ENCODE results near the gene RASAL2.

Gene RASAL2

GRCh38 chr1:178512566-178513277 is 418.8 kb downstream of the RASAL2 start, which contains the start of gene TEX35:
TSS of gene TEX35 (plus strand) at chr1:178513109. CDS start at chr1:178513189, 80 bp downstream.
- DNase-seq (ENCODE audit: low spot score): no peak

GRCh38 chr1:178513278-178513983 is 419.5 kb downstream of the RASAL2 start:
- no peak for DNase-seq (ENCODE audit: low spot score)

- no peak for DNase-seq (ENCODE audit: low spot score)
Observed at GRCh38 chr1:178516110-178516509, 422.2 kb downstream of the RASAL2 start.

GRCh38 chr1:178518894-178519293 is 425.0 kb downstream of the RASAL2 start:
- no peak for DNase-seq (ENCODE audit: low spot score)

GRCh38 chr1:178520803-178521202 is 426.9 kb downstream of the RASAL2 start:
- DNase-seq (ENCODE audit: low spot score): no peak

- DNase-seq (ENCODE audit: low spot score): no peak
Observed at GRCh38 chr1:178521241-178521640, 427.3 kb downstream of the RASAL2 start.

GRCh38 chr1:178527117-178527516 is 433.2 kb downstream of the RASAL2 start:
- DNase-seq (ENCODE audit: low spot score): no peak

- no peak for DNase-seq (ENCODE audit: low spot score)
Observed at GRCh38 chr1:178528228-178528952, 434.5 kb downstream of the RASAL2 start.

GRCh38 chr1:178528953-178529335 is 435.0 kb downstream of the RASAL2 start:
- DNase-seq (ENCODE audit: low spot score): no peak

- DNase-seq (ENCODE audit: low spot score): no peak
Observed at GRCh38 chr1:178529364-178530036, 435.6 kb downstream of the RASAL2 start.

GRCh38 chr1:178530037-178530402 is 436.1 kb downstream of the RASAL2 start:
- peak; percentile 85 for DNase-seq (ENCODE audit: low spot score)

- no peak for DNase-seq (ENCODE audit: low spot score)
Observed at GRCh38 chr1:178530502-178530901, 436.6 kb downstream of the RASAL2 start.

- peak; percentile 33 for DNase-seq (ENCODE audit: low spot score)
Observed at GRCh38 chr1:178531887-178532286, 438.0 kb downstream of the RASAL2 start.

- peak; percentile 81 for DNase-seq (ENCODE audit: low spot score)
Observed at GRCh38 chr1:178532392-178532791, 438.5 kb downstream of the RASAL2 start.

- no peak for DNase-seq (ENCODE audit: low spot score)
Observed at GRCh38 chr1:178533121-178533946, 439.4 kb downstream of the RASAL2 start.

Measured in RKO (cell line).